ENCODE results near the gene LRRC8E. TPM values are rescaled to one million over a fixed set of nuclear protein-coding genes. Genes with fewer than 3 reads are reported as not detected.

The LRRC8E gene
- total RNA-seq, 4 donors from 2014 or later = 0.79 to 1.5 TPM; not detected in 2

GRCh38 chr19:7926727-7927604, 38.7 kb downstream of the LRRC8E start:
- Histone ChIP-seq H3K27me3 (no peaks in the 10 kb centered on the region), H3K9me3 (no peaks in the 10 kb centered on the region), H3K4me3 (no peak overlapping the region), H3K4me1 (peaks cover 33 to 56% (median 42%) of the 10 kb centered on the region in 4 donors), H3K36me3 (peaks cover 0 to 10% (median 4%) of the 10 kb centered on the region in 4 donors), H3K27ac (peak overlapping the region; percentile 51 to 91 (median 83))
- TF ChIP-seq POLR2A (IDR thresholded peaks at IDR 0.05) (no peak), POLR2AphosphoS5 (IDR thresholded peaks at IDR 0.05) (no peak), EP300 (IDR thresholded peaks at IDR 0.05; ENCODE audit: low read depth) (no peak)
- TF ChIP-seq, protein P1, sequence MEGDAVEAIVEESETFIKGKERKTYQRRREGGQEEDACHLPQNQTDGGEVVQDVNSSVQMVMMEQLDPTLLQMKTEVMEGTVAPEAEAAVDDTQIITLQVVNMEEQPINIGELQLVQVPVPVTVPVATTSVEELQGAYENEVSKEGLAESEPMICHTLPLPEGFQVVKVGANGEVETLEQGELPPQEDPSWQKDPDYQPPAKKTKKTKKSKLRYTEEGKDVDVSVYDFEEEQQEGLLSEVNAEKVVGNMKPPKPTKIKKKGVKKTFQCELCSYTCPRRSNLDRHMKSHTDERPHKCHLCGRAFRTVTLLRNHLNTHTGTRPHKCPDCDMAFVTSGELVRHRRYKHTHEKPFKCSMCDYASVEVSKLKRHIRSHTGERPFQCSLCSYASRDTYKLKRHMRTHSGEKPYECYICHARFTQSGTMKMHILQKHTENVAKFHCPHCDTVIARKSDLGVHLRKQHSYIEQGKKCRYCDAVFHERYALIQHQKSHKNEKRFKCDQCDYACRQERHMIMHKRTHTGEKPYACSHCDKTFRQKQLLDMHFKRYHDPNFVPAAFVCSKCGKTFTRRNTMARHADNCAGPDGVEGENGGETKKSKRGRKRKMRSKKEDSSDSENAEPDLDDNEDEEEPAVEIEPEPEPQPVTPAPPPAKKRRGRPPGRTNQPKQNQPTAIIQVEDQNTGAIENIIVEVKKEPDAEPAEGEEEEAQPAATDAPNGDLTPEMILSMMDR (IDR thresholded peaks at IDR 0.05) = no peak
- WGBS, 2 donors (ENCODE audit: low coverage in 1 of 2) = 87% methylated on average over 32 of the region's 32 CpGs; no CpG with 5 or more reads in 1 of the 2 donors
- in situ Hi-C loops (cut with MboI; ENCODE audit: low pct_ligation_motif_present in 1 of 4, low pct_unique_long_range_greater_than_20kb in 1 of 4, low sequenced_read_pairs in 3 of 4) (no loop called here), intact Hi-C loops (cut with DNase I; ENCODE audit: low total_unique reads) (no loop called here)
- DNase-seq = no peak

- Histone ChIP-seq H3K4me3 (no peak overlapping the region), H3K9me3 (no peaks in the 10 kb centered on the region), H3K4me1 (peaks cover 32 to 48% (median 40%) of the 10 kb centered on the region in 4 donors), H3K27ac (peak overlapping the region; percentile 60 to 91 (median 83)), H3K27me3 (no peaks in the 10 kb centered on the region), H3K36me3 (peaks cover 0 to 16% (median 6%) of the 10 kb centered on the region in 4 donors)
- 60 to 93% methylated on average over 1 to 18 of the region's 23 CpGs for WGBS, 2 donors (ENCODE audit: low coverage in 1 of 2)
- in situ Hi-C loops (cut with MboI; ENCODE audit: low pct_ligation_motif_present in 1 of 4, low pct_unique_long_range_greater_than_20kb in 1 of 4, low sequenced_read_pairs in 3 of 4) (no loop called here), intact Hi-C loops (cut with DNase I; ENCODE audit: low total_unique reads) (no loop called here)
- TF ChIP-seq POLR2AphosphoS5 (IDR thresholded peaks at IDR 0.05) (no peak), EP300 (IDR thresholded peaks at IDR 0.05; ENCODE audit: low read depth) (no peak), POLR2A (IDR thresholded peaks at IDR 0.05) (no peak)
- TF ChIP-seq, protein P1 (IDR thresholded peaks at IDR 0.05) = no peak
- DNase-seq = no peak
These were observed 39.5 kb downstream of the LRRC8E start for GRCh38 chr19:7927605-7928333.

DNA sequence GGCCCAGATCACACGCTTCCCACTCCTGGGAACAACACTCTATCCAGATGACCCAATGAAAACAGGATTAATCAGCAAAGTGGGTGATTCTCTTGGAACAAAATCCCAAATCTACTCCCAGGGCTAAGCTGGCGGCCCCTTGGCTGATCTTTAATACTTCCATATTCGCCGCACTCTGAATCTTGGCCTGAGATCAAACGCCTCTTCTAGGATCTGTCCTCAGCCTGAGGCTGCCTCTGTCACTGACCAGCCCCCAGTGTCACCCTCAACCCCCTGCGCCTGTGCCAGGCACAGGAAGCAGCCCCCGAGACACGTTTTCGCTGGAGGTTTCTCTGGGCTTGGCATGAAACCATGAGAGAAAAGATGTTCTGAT, 40.0 kb downstream of the LRRC8E start:
- intact Hi-C loops (cut with DNase I; ENCODE audit: low total_unique reads) = no loop called here
- WGBS, 2 donors (ENCODE audit: low coverage in 1 of 2) = 71% methylated on average over 9 of the region's 9 CpGs; no CpG with 5 or more reads in 1 of the 2 donors
- in situ Hi-C loops (cut with MboI; ENCODE audit: low pct_ligation_motif_present in 1 of 4, low pct_unique_long_range_greater_than_20kb in 1 of 4, low sequenced_read_pairs in 3 of 4) = no loop called here
- Histone ChIP-seq H3K4me1 (peaks cover 32 to 48% (median 40%) of the 10 kb centered on the region in 4 donors), H3K27me3 (no peaks in the 10 kb centered on the region), H3K9me3 (no peaks in the 10 kb centered on the region), H3K36me3 (peaks cover 0 to 21% (median 8%) of the 10 kb centered on the region in 4 donors), H3K4me3 (no peak overlapping the region), H3K27ac (peak overlapping the region; percentile 60 to 91 (median 83))
- TF ChIP-seq POLR2A (IDR thresholded peaks at IDR 0.05) (no peak), POLR2AphosphoS5 (IDR thresholded peaks at IDR 0.05) (no peak), EP300 (IDR thresholded peaks at IDR 0.05; ENCODE audit: low read depth) (no peak)
- TF ChIP-seq, protein P1 (IDR thresholded peaks at IDR 0.05) = no peak
- DNase-seq = no peak
